IPS-15b (cell line): Measurements from ENCODE around the gene PLPPR1.
A peak's percentile ranks its signal among the peaks of the same experiment; 100 is the strongest.

Source experiments
- H3K27me3 ChIP-seq: one replicate; pipeline ENCODE4 v1.6.1; 2013; ENCODE audit warnings: low read length; ENCODE audit not compliant: control insufficient read depth, insufficient read depth
- H3K36me3 ChIP-seq: one replicate; pipeline ENCODE4 v1.6.1; 2013; ENCODE audit warnings: low read length; ENCODE audit not compliant: control insufficient read depth, insufficient read depth
- H3K4me1 ChIP-seq: one replicate; pipeline ENCODE4 v1.6.1; 2013; ENCODE audit warnings: mild to moderate bottlenecking, low read length; ENCODE audit not compliant: control insufficient read depth, insufficient read depth
- H3K4me3 ChIP-seq: one replicate; pipeline ENCODE4 v1.5.1; 2013; ENCODE audit warnings: low read depth, low read length
- H3K9ac ChIP-seq: one replicate; pipeline ENCODE4 v1.6.1; 2013; ENCODE audit warnings: low read depth, mild to moderate bottlenecking, low read length
- H3K9me3 ChIP-seq: one replicate; pipeline ENCODE4 v1.6.1; 2013; ENCODE audit warnings: mild to moderate bottlenecking, low read length; ENCODE audit not compliant: control insufficient read depth, insufficient read depth

PLPPR1 gene

GRCh38 chr9:101028346-101029314 is at the start of gene PLPPR1:
TSS of gene PLPPR1 (plus strand) at chr9:101028727.
- Histone ChIP-seq H3K27me3 (peaks cover 64% of the 10 kb centered on the region), H3K4me3 (peak within 1 kb of the TSS; percentile 90), H3K9me3 (no peaks in the 10 kb centered on the region), H3K36me3 (no peaks in the 10 kb centered on the region), H3K9ac (no peak within 1 kb of the TSS), H3K4me1 (peaks cover 13% of the 10 kb centered on the region)

DNA sequence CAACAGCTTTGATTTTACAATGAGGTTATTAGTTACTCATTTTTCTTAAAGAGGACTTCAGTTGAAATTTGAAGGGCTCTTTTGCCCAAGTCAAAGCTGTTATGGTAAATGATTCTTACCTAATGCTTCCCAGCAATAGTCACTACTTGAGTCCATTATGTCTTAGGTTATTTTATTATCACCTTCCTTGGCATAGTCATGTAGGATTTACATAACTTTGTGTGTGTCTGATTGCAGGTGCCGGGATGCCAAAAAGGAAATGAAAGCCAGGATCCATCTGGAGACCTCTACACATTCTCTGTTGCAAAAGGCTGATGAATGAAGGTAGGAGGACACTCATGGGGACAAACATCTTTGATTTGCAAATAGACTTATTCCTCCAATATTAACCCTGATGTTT is 38.8 kb upstream of the PLPPR1 start:
- H3K9ac ChIP-seq: no peak overlapping the region

GRCh38 chr9:100990605-100991381 is 37.7 kb upstream of the PLPPR1 start:
- H3K9me3 ChIP-seq: no peaks in the 10 kb centered on the region
- H3K27me3 ChIP-seq: no peaks in the 10 kb centered on the region
- H3K4me1 ChIP-seq: no peaks in the 10 kb centered on the region
- no peak overlapping the region for H3K9ac ChIP-seq
- H3K36me3 ChIP-seq: no peaks in the 10 kb centered on the region
- no peak overlapping the region for H3K4me3 ChIP-seq

More for the DNA sequence above, 38.8 kb upstream of the PLPPR1 start:
- Histone ChIP-seq H3K27me3 (no peaks in the 10 kb centered on the region), H3K36me3 (no peaks in the 10 kb centered on the region), H3K4me3 (no peak overlapping the region), H3K9me3 (no peaks in the 10 kb centered on the region), H3K4me1 (no peaks in the 10 kb centered on the region)

DNA sequence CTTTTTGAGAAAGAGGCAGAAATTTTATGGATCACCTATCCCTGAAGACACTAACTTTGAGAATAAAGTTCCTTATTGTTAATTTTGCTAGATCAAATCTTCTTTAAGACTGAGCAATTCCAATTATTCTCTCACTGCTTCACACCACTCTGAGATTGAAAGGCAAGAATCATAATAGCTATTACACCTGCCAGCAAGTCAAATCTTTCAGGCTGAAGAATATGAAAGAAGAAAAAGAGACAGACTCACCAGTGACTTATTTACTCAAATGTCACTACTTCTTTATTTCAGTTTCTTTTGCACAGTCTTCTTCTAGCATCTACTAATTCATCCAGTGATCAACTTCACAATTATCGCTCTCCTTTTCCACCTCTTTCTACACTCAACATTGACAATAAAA is 35.9 kb upstream of the PLPPR1 start:
- Histone ChIP-seq H3K9me3 (no peaks in the 10 kb centered on the region), H3K4me3 (no peak overlapping the region), H3K4me1 (no peaks in the 10 kb centered on the region)

DNA sequence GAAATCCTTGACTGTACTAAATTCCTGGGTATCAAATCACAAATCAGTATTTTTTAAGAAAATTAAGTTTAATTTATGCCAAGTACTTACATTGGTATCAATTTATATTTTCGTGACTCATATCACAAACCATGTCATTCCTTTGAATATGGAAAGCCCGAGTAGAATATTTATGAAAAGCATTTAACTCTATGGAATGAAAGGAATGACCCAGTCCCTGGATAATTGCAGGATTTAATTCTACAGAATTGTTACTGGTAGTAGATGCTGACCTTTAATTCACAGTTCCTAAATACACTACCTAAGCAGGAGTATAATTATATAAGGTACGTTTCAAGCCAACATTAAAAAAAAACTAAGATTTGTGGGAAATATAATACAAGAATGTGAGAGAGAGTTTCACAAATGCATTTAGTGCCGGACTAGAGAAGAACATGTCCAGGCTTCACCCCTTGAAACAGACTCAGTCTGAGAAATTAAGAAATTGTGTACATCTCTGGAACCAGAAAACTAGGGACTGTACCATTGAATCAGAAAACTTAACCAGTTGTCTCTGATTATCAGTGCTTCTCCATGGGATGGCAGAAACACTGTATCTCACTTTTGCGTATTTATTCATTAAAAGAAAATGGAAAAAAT is 28.5 kb upstream of the PLPPR1 start:
- no peaks in the 10 kb centered on the region for H3K4me1 ChIP-seq
- no peak overlapping the region for H3K4me3 ChIP-seq
- no peaks in the 10 kb centered on the region for H3K36me3 ChIP-seq
- no peak overlapping the region for H3K9ac ChIP-seq
- no peaks in the 10 kb centered on the region for H3K27me3 ChIP-seq
- no peaks in the 10 kb centered on the region for H3K9me3 ChIP-seq

More for the DNA sequence above, 35.9 kb upstream of the PLPPR1 start:
- no peaks in the 10 kb centered on the region for H3K36me3 ChIP-seq
- H3K27me3 ChIP-seq: no peaks in the 10 kb centered on the region
- no peak overlapping the region for H3K9ac ChIP-seq

DNA sequence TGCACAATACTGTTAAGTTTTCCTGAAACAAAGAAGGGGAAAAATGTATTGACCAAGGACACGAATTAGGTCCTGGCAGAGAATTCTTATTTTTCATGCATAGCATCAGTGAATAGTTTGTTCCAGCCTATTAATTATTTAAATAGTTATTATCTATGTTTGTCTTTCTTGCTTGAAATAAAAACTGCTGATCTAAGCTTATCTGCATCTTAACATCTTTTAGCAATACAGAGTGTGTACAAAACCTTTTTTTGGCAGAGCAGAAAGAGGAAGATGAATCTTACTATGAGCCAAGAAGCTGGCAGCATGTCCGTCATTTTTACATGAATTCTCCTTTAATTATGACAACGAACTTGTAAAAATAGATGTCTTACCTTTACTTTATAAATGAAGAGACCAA is 23.3 kb upstream of the PLPPR1 start:
- Histone ChIP-seq H3K27me3 (no peaks in the 10 kb centered on the region), H3K4me3 (no peak overlapping the region), H3K9me3 (no peaks in the 10 kb centered on the region), H3K9ac (no peak overlapping the region), H3K4me1 (no peaks in the 10 kb centered on the region), H3K36me3 (no peaks in the 10 kb centered on the region)

- Histone ChIP-seq H3K4me1 (no peaks in the 10 kb centered on the region), H3K27me3 (no peaks in the 10 kb centered on the region), H3K36me3 (no peaks in the 10 kb centered on the region), H3K4me3 (no peak overlapping the region), H3K9ac (no peak overlapping the region), H3K9me3 (no peaks in the 10 kb centered on the region)
Observed at GRCh38 chr9:101014566-101014965, 14.0 kb upstream of the PLPPR1 start.

DNA sequence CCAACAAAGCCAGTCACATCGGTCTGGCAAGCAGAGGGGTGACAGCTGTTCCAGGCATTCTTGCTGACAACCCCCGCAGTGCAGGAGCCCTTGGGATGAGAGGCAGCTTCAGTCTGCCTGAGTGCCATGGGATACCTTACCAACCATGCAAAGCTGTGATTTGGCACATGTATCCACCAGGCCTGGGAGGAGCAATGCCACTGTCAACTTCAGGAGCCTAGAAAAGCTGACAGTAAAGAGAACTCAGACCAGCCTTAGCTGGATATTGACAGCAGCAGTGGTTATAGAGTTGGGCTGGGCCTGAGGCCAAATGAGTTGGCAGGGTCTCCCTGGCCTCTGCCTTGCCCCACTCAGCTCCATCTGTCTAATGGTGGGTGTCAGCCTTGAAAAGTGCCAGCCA is 10.1 kb upstream of the PLPPR1 start:
- Histone ChIP-seq H3K9me3 (no peaks in the 10 kb centered on the region), H3K4me1 (no peaks in the 10 kb centered on the region), H3K36me3 (no peaks in the 10 kb centered on the region), H3K9ac (no peak overlapping the region), H3K4me3 (no peak overlapping the region), H3K27me3 (no peaks in the 10 kb centered on the region)

DNA sequence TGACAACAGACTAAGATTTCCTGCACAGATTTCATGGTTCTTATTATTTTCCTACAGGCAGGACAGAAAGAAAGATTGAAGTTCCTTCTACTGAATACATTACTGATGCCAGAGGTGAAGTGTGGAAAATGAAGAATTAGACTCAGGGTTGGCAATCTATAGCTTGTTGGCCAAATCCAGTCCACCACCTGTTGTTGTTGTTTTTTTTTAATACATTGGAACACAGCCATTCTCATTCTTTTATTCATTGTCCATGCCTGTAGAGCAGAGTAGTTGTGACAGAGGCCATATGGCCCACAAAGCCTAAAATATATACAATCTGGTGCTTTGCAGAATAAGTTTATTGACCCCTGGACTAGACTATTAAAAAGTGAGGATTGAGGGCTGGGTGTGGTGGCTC is 5.8 kb upstream of the PLPPR1 start:
- Histone ChIP-seq H3K9ac (no peak overlapping the region), H3K4me1 (peaks cover 5% of the 10 kb centered on the region), H3K36me3 (no peaks in the 10 kb centered on the region), H3K9me3 (no peaks in the 10 kb centered on the region), H3K4me3 (no peak overlapping the region), H3K27me3 (peaks cover 19% of the 10 kb centered on the region)

DNA sequence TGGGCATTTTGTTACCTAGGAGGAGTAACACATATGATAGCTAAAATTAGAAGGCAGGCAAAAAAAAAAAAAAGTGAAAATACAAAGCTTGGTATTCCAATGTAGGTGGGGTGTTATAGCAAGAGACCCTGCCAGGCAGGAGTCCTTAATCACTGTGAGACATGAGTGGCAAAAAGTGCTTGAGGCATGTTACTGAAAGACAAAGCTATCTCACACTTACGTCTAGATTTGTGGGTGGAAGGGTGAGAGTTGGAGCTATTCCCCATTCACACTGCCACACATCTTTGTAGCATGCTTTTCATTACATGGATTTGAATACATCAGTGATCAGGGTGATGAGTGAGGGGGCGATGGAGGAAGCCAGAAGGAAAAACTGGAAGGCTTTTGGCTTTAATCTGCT is 2.6 kb upstream of the PLPPR1 start:
- no peaks in the 10 kb centered on the region for H3K9me3 ChIP-seq
- H3K9ac ChIP-seq: no peak overlapping the region
- no peaks in the 10 kb centered on the region for H3K36me3 ChIP-seq
- H3K4me3 ChIP-seq: no peak overlapping the region
- H3K4me1 ChIP-seq: peaks cover 13% of the 10 kb centered on the region
- peaks cover 43% of the 10 kb centered on the region for H3K27me3 ChIP-seq

- no peaks in the 10 kb centered on the region for H3K9me3 ChIP-seq
- peaks cover 52% of the 10 kb centered on the region for H3K27me3 ChIP-seq
- peaks cover 13% of the 10 kb centered on the region for H3K4me1 ChIP-seq
- H3K4me3 ChIP-seq: no peak overlapping the region
- no peak overlapping the region for H3K9ac ChIP-seq
- no peaks in the 10 kb centered on the region for H3K36me3 ChIP-seq
Observed at GRCh38 chr9:101026824-101027223, 1.7 kb upstream of the PLPPR1 start.
